ENCODE results near the gene ZNF655.
"Not testable (repeated sequence)": the region's sequence is repeated elsewhere in the genome, so short reads cannot be mapped to it uniquely, and the experiment has no call there.

ZNF655 gene

GRCh38 chr7:99557940-99558305 lies 519 bp upstream of the ZNF655 start:
- peak overlapping the region; percentile 97 for H3K4me3 ChIP-seq (ENCODE audit: low read length)
- DNase-seq (ENCODE audit: low read depth, low spot score) = peak; percentile 9

- peak overlapping the region; percentile 97 for H3K4me3 ChIP-seq (ENCODE audit: low read length)
- DNase-seq (ENCODE audit: low read depth, low spot score) = no peak
These were observed 903 bp downstream of the ZNF655 start for GRCh38 chr7:99559175-99559915.

- no peak for DNase-seq (ENCODE audit: low read depth, low spot score)
- H3K4me3 ChIP-seq (ENCODE audit: low read length) = no peak overlapping the region
These were observed 2.6 kb downstream of the ZNF655 start for GRCh38 chr7:99560834-99561736.

GRCh38 chr7:99561737-99562051 lies 3.3 kb downstream of the ZNF655 start:
- DNase-seq (ENCODE audit: low read depth, low spot score) = no peak
- H3K4me3 ChIP-seq (ENCODE audit: low read length) = no peak overlapping the region

GRCh38 chr7:99562114-99562784 lies 3.8 kb downstream of the ZNF655 start:
- no peak for DNase-seq (ENCODE audit: low read depth, low spot score)

GRCh38 chr7:99562832-99563231 lies 4.4 kb downstream of the ZNF655 start:
- H3K4me3 ChIP-seq (ENCODE audit: low read length) = no peak overlapping the region
- no peak for DNase-seq (ENCODE audit: low read depth, low spot score)

More at GRCh38 chr7:99562114-99562784, 3.8 kb downstream of the ZNF655 start:
- H3K4me3 ChIP-seq (ENCODE audit: low read length) = no peak overlapping the region

- no peak overlapping the region for H3K4me3 ChIP-seq (ENCODE audit: low read length)
- DNase-seq (ENCODE audit: low read depth, low spot score) = no peak
These were observed 5.2 kb downstream of the ZNF655 start for GRCh38 chr7:99563650-99564049.

GRCh38 chr7:99568770-99569169 lies 10.3 kb downstream of the ZNF655 start:
- not testable (repeated sequence) for DNase-seq (ENCODE audit: low read depth, low spot score); H3K4me3 ChIP-seq (ENCODE audit: low read length)

- H3K4me3 ChIP-seq (ENCODE audit: low read length) = no peak overlapping the region
- DNase-seq (ENCODE audit: low read depth, low spot score) = no peak
These were observed 13.3 kb downstream of the ZNF655 start for GRCh38 chr7:99571768-99572167.

GRCh38 chr7:99573257-99573656 lies 14.8 kb downstream of the ZNF655 start:
- no peak for DNase-seq (ENCODE audit: low read depth, low spot score)
- H3K4me3 ChIP-seq (ENCODE audit: low read length) = no peak overlapping the region

GRCh38 chr7:99576251-99576650 lies 17.8 kb downstream of the ZNF655 start:
- H3K4me3 ChIP-seq (ENCODE audit: low read length) = no peak overlapping the region
- no peak for DNase-seq (ENCODE audit: low read depth, low spot score)

GRCh38 chr7:99579281-99579955 lies 21.0 kb downstream of the ZNF655 start:
- no peak overlapping the region for H3K4me3 ChIP-seq (ENCODE audit: low read length)
- no peak for DNase-seq (ENCODE audit: low read depth, low spot score)

- no peak for DNase-seq (ENCODE audit: low read depth, low spot score)
- no peak overlapping the region for H3K4me3 ChIP-seq (ENCODE audit: low read length)
These were observed 21.7 kb downstream of the ZNF655 start for GRCh38 chr7:99579956-99580777.

- DNase-seq (ENCODE audit: low read depth, low spot score); H3K4me3 ChIP-seq (ENCODE audit: low read length): not testable (repeated sequence)
These were observed 22.4 kb downstream of the ZNF655 start for GRCh38 chr7:99580778-99581332.

GRCh38 chr7:99588868-99589267 lies 30.4 kb downstream of the ZNF655 start:
- H3K4me3 ChIP-seq (ENCODE audit: low read length) = no peak overlapping the region
- DNase-seq (ENCODE audit: low read depth, low spot score) = no peak

- H3K4me3 ChIP-seq (ENCODE audit: low read length) = no peak overlapping the region
- no peak for DNase-seq (ENCODE audit: low read depth, low spot score)
These were observed 36.7 kb downstream of the ZNF655 start for GRCh38 chr7:99594948-99595745.

GRCh38 chr7:99596408-99596955 lies 38.0 kb downstream of the ZNF655 start:
- no peak for DNase-seq (ENCODE audit: low read depth, low spot score)
- H3K4me3 ChIP-seq (ENCODE audit: low read length) = no peak overlapping the region
